NOMO-1 treated with dmso at 0.1 percent for 144 hours (cell line): ENCODE results near the gene ELP1.

Experiments
- DNase-seq: peaks from one replicate; lab custom pipeline; 2025; ENCODE audit not compliant: unreplicated experiment; lab: John Stamatoyannopoulos, UW

The ELP1 gene

DNA sequence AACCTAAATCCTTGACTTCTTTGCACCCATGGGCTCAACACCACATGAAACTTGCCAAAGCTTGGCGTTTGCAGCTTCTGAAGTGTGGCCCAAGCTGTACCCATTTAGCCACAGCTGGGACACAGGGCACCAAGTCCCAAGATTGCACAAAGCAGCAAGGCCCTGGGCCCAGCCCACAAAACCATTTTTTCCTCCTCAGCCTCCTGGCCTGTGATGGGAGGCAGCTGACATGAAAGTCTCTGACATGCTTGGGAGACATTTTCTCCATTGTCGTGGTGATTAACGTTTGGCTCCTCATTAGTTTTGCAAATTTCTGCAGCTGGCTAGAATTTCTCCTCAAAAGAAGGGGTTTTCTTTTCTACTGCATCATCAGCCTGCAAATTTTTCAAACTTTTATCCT is 110.1 kb downstream of the ELP1 start:
- no peak for DNase-seq
